ENCODE results near the gene LAMA2. TPM values are rescaled to one million over a fixed set of nuclear protein-coding genes. Genes with fewer than 3 reads are reported as not detected.

LAMA2 gene
- total and polyA plus RNA-seq, 7 experiments from 2014 or later: 0.02 to 0.59 (median 0.35) TPM; not detected in 4

DNA sequence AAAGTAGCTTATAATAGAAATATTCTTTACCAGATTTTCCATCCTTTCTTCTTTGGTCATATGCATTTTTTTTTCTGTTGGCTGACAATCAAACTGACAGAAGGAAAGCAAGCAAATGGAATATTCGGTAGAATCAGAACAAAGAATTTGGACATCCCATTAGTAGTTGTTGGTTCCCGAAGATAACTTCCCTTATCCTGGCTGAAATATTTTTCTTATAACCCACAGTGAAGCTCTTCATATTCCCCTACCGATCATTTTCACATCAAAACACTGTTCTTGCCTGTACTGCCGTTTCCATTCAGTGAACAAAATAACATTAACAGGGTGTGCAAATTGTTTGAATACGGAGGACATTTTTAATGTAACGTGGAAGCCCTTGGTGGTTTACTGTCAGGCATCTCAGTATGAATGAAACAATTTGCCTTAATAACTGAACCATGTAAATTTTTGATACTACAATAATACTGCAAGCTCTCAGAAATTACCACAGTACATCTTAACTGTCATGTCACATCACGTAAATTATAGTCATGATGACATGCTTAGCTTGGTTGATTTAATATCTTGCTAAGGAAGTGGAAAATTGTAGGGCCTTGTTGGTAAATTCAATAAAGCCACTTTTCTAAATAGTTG, 311.5 kb downstream of the LAMA2 start:
- DNase-seq (no peak), ATAC-seq (no peak)
- H3K4me3 Mint-ChIP-seq: no peak overlapping the region
- intact Hi-C loops (cut with micrococcal nuclease): no loop called here
- Histone ChIP-seq H3K9me3 (ENCODE audit: control insufficient read depth in 2 of 3, low read length in 3 of 3) (no peaks in the 10 kb centered on the region), H3K36me3 (ENCODE audit: control insufficient read depth in 2 of 3, insufficient read depth in 3 of 3, low read length in 3 of 3) (no peaks in the 10 kb centered on the region), H3K27me3 (ENCODE audit: control insufficient read depth in 2 of 2, insufficient read depth in 2 of 2, low read length in 2 of 2) (no peaks in the 10 kb centered on the region), H3K4me1 (ENCODE audit: control insufficient read depth in 2 of 2, insufficient read depth in 2 of 2, low read length in 2 of 2) (no peaks in the 10 kb centered on the region), H3K4me3 (ENCODE audit: low read length) (no peak overlapping the region), H3K27ac (ENCODE audit: low read depth, low read length) (no peak overlapping the region)
- no peaks in the 10 kb centered on the region for H3K4me1 Mint-ChIP-seq
- no peaks in the 10 kb centered on the region for H3K9me3 Mint-ChIP-seq
- ChIA-PET POLR2A (no interaction called here), CTCF (interaction anchor here (0.7 kb wide), 1 partner anchor 464 kb away, joined by 3 read pairs; no protein-coding TSS in a partner anchor)
- no peaks in the 10 kb centered on the region for H3K36me3 Mint-ChIP-seq
- peaks cover 0 to 14% (median 4%) of the 10 kb centered on the region in 5 donors for H3K27me3 Mint-ChIP-seq
- H3K27ac Mint-ChIP-seq: no peak overlapping the region

DNA sequence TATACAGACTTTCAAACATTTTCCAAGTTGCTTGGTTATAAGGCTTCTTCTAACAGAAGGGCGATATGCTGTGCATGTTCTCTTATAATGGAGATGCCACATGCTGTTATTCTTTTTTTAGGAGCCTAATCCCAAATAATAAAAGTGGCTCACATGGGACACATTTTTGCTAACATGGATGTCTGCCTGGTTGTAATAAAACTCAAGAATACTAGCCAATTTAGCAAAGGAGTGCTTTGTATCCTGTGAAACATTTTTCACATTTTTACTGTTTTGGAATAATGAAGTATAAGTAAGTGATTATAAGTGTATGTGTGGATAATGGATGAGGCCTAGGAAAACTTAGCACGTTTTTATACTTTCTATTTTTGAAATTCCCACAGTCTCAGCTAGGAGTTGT, 312.2 kb downstream of the LAMA2 start:
- no peaks in the 10 kb centered on the region for H3K36me3 Mint-ChIP-seq
- Histone ChIP-seq H3K36me3 (ENCODE audit: control insufficient read depth in 2 of 3, insufficient read depth in 3 of 3, low read length in 3 of 3) (no peaks in the 10 kb centered on the region), H3K27ac (ENCODE audit: low read depth, low read length) (no peak overlapping the region), H3K4me3 (ENCODE audit: low read length) (no peak overlapping the region), H3K4me1 (ENCODE audit: control insufficient read depth in 2 of 2, insufficient read depth in 2 of 2, low read length in 2 of 2) (no peaks in the 10 kb centered on the region), H3K9me3 (ENCODE audit: control insufficient read depth in 2 of 3, low read length in 3 of 3) (no peaks in the 10 kb centered on the region), H3K27me3 (ENCODE audit: control insufficient read depth in 2 of 2, insufficient read depth in 2 of 2, low read length in 2 of 2) (no peaks in the 10 kb centered on the region)
- CTCF ChIA-PET: no interaction called here
- H3K4me1 Mint-ChIP-seq: no peaks in the 10 kb centered on the region
- POLR2A ChIA-PET: no interaction called here
- DNase-seq (no peak), ATAC-seq (no peak)
- intact Hi-C loops (cut with micrococcal nuclease): no loop called here
- peaks cover 0 to 7% (median 4%) of the 10 kb centered on the region in 5 donors for H3K27me3 Mint-ChIP-seq
- H3K27ac Mint-ChIP-seq: no peak overlapping the region
- H3K9me3 Mint-ChIP-seq: no peaks in the 10 kb centered on the region
- no peak overlapping the region for H3K4me3 Mint-ChIP-seq

DNA sequence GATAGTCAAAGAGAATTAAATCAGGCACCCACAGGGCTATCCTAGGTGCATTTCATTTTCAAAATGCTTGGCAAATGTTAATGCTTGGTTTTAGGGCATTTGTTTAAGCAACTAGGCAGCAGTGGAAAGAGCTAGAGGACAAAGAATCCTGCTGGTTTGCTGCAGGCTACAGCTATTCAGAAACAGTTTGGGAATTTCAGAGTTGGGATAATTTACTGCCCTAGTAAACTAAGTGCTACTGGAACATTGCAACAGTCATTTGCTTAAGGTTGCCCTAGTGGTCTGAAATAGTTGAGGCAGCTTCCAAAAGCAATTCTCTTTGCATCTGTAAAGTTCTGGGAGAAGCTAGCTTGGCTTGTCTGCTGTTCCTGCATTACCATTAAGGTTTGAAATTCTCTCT, 312.7 kb downstream of the LAMA2 start:
- ATAC-seq (no peak), DNase-seq (no peak)
- no peak overlapping the region for H3K27ac ChIP-seq (ENCODE audit: low read depth, low read length)
- no peaks in the 10 kb centered on the region for H3K36me3 Mint-ChIP-seq
- no peaks in the 10 kb centered on the region for H3K9me3 ChIP-seq (ENCODE audit: control insufficient read depth in 2 of 3, low read length in 3 of 3)
- no peak overlapping the region for H3K4me3 ChIP-seq (ENCODE audit: low read length)
- no peaks in the 10 kb centered on the region for H3K4me1 Mint-ChIP-seq
- no peak overlapping the region for H3K27ac Mint-ChIP-seq
- peaks cover 0 to 6% (median 4%) of the 10 kb centered on the region in 5 donors for H3K27me3 Mint-ChIP-seq
- ChIA-PET CTCF (no interaction called here), POLR2A (no interaction called here)
- no peaks in the 10 kb centered on the region for H3K27me3 ChIP-seq (ENCODE audit: control insufficient read depth in 2 of 2, insufficient read depth in 2 of 2, low read length in 2 of 2)
- no peaks in the 10 kb centered on the region for H3K4me1 ChIP-seq (ENCODE audit: control insufficient read depth in 2 of 2, insufficient read depth in 2 of 2, low read length in 2 of 2)
- no peaks in the 10 kb centered on the region for H3K36me3 ChIP-seq (ENCODE audit: control insufficient read depth in 2 of 3, insufficient read depth in 3 of 3, low read length in 3 of 3)
- H3K9me3 Mint-ChIP-seq: no peaks in the 10 kb centered on the region
- H3K4me3 Mint-ChIP-seq: no peak overlapping the region
- intact Hi-C loops (cut with micrococcal nuclease): no loop called here

DNA sequence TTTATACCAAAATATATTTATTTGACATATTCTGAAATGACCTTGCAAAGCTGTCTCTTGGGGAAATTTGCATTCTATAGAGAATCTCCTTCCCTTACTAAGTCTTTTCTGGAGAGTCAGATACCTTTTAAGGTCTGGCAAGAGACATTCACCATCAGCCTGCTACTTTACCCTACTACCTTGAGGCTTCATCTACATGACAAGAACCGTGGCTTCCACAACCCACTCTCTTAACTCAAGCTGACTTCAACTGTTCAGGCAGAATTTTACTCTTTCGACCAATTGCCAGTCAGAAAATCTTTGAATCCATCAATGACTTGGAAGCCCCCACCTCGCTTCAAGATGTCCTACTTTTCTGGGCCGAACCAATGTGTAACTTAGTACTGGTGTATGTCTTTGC, 314.2 kb downstream of the LAMA2 start:
- H3K27me3 ChIP-seq (ENCODE audit: control insufficient read depth in 2 of 2, insufficient read depth in 2 of 2, low read length in 2 of 2): no peaks in the 10 kb centered on the region
- ChIA-PET CTCF (no interaction called here), POLR2A (no interaction called here)
- Mint-ChIP-seq H3K27me3 (peaks cover 0 to 15% (median 11%) of the 10 kb centered on the region in 5 donors), H3K27ac (no peak overlapping the region), H3K4me1 (peaks cover 0 to 2% (median 0%) of the 10 kb centered on the region in 7 donors), H3K9me3 (no peaks in the 10 kb centered on the region), H3K4me3 (no peak overlapping the region), H3K36me3 (no peaks in the 10 kb centered on the region)
- H3K36me3 ChIP-seq (ENCODE audit: control insufficient read depth in 2 of 3, insufficient read depth in 3 of 3, low read length in 3 of 3): no peaks in the 10 kb centered on the region
- no peaks in the 10 kb centered on the region for H3K9me3 ChIP-seq (ENCODE audit: control insufficient read depth in 2 of 3, low read length in 3 of 3)
- intact Hi-C loops (cut with micrococcal nuclease): no loop called here
- no peak overlapping the region for H3K4me3 ChIP-seq (ENCODE audit: low read length)
- DNase-seq (no peak), ATAC-seq (no peak)
- H3K4me1 ChIP-seq (ENCODE audit: control insufficient read depth in 2 of 2, insufficient read depth in 2 of 2, low read length in 2 of 2): no peaks in the 10 kb centered on the region
- H3K27ac ChIP-seq (ENCODE audit: low read depth, low read length): no peak overlapping the region

DNA sequence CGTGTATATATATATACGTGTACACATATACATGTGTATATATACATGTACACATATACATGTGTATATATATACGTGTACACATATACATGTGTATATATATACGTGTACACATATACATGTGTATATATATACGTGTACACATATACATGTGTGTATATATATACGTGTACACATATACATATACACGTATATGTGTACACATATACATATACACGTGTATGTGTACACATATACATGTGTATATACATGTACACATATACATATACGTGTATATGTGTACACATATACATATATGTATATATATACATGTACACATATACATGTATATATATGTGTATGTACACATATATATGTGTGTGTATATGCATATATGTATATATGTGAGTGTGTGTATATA, 317.2 kb downstream of the LAMA2 start:
- DNase-seq (no peak), ATAC-seq (no peak)
- Mint-ChIP-seq H3K4me3 (no peak overlapping the region), H3K9me3 (no peaks in the 10 kb centered on the region), H3K4me1 (peaks cover 0 to 2% (median 0%) of the 10 kb centered on the region in 7 donors), H3K27me3 (peaks cover 0 to 21% (median 18%) of the 10 kb centered on the region in 5 donors), H3K27ac (no peak overlapping the region), H3K36me3 (no peaks in the 10 kb centered on the region)
- intact Hi-C loops (cut with micrococcal nuclease): no loop called here
- Histone ChIP-seq H3K4me3 (ENCODE audit: low read length) (no peak overlapping the region), H3K27me3 (ENCODE audit: control insufficient read depth in 2 of 2, insufficient read depth in 2 of 2, low read length in 2 of 2) (no peaks in the 10 kb centered on the region), H3K9me3 (ENCODE audit: control insufficient read depth in 2 of 3, low read length in 3 of 3) (no peaks in the 10 kb centered on the region), H3K27ac (ENCODE audit: low read depth, low read length) (no peak overlapping the region), H3K36me3 (ENCODE audit: control insufficient read depth in 2 of 3, insufficient read depth in 3 of 3, low read length in 3 of 3) (no peaks in the 10 kb centered on the region), H3K4me1 (ENCODE audit: control insufficient read depth in 2 of 2, insufficient read depth in 2 of 2, low read length in 2 of 2) (no peaks in the 10 kb centered on the region)
- CTCF ChIA-PET: no interaction called here
- POLR2A ChIA-PET: no interaction called here

DNA sequence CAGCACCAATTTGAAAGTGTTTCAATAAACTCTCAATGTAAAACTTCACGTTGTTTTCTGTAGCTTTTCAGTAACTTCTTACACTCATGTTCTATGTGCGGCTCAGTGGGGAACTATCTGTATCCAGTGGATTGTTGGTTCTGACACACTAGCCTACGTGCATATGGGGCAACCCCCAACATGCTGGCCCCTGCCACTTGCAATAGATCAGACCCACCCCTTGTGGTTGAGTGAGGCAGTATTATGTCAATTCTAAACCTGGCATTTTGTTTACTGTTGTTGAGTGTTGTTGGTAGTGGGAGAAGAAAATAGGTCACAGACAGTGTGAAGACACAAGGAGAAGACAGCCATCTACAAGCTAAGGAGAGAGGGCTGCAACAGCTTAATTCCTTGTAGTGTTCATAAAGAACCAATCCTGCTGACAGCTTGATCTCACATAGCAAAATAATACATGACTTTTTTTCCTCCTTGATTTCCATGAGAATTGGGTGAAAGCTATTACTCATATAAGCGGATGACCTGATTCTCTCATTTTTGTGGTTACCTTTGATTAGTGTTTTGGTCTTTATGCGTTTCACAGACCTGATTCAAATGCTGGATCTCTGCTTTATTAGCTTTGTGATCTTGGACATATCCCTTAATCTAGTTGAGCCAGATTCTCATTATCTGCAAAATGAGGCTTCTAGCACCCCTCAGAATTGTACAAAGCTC, 320.4 kb downstream of the LAMA2 start:
- Histone ChIP-seq H3K36me3 (ENCODE audit: control insufficient read depth in 2 of 3, insufficient read depth in 3 of 3, low read length in 3 of 3) (no peaks in the 10 kb centered on the region), H3K9me3 (ENCODE audit: control insufficient read depth in 2 of 3, low read length in 3 of 3) (no peaks in the 10 kb centered on the region), H3K27me3 (ENCODE audit: control insufficient read depth in 2 of 2, insufficient read depth in 2 of 2, low read length in 2 of 2) (no peaks in the 10 kb centered on the region), H3K4me3 (ENCODE audit: low read length) (no peak overlapping the region), H3K27ac (ENCODE audit: low read depth, low read length) (no peak overlapping the region), H3K4me1 (ENCODE audit: control insufficient read depth in 2 of 2, insufficient read depth in 2 of 2, low read length in 2 of 2) (no peaks in the 10 kb centered on the region)
- no peaks in the 10 kb centered on the region for H3K9me3 Mint-ChIP-seq
- no peak for ATAC-seq
- H3K36me3 Mint-ChIP-seq: no peaks in the 10 kb centered on the region
- peaks cover 2 to 21% (median 17%) of the 10 kb centered on the region in 5 donors for H3K27me3 Mint-ChIP-seq
- no peak overlapping the region for H3K4me3 Mint-ChIP-seq
- H3K4me1 Mint-ChIP-seq: peaks cover 0 to 2% (median 0%) of the 10 kb centered on the region in 7 donors
- ChIA-PET CTCF (interaction anchor here (0.6 kb wide), 1 partner anchor 19 kb away, joined by 9 read pairs; no protein-coding TSS in a partner anchor), POLR2A (interaction anchor here (0.6 kb wide), 1 partner anchor 830 kb away, joined by 3 read pairs; no protein-coding TSS in a partner anchor)
- no peak overlapping the region for H3K27ac Mint-ChIP-seq
- intact Hi-C loops (cut with micrococcal nuclease): no loop called here
- no peak for DNase-seq

DNA sequence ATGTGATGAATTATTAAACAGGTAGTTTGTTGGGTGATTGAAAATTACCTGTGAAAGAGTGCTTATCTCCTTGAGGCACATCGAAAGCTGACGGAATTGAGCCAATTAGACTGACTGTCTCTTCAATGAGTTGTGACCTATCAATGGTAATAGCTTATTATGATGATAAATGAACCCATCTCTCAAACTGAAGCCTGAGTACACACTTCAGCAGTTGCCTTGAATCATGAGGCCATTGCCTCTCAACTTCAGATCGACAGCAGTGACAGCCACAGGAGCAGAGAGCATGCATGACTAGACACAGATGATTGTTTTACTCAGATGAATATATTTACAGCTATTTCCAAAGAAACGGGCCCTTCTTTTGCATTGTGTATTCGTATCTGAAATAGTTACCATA, 323.9 kb downstream of the LAMA2 start:
- ChIA-PET CTCF (no interaction called here), POLR2A (no interaction called here)
- no peaks in the 10 kb centered on the region for H3K36me3 Mint-ChIP-seq
- no peak overlapping the region for H3K27ac Mint-ChIP-seq
- H3K4me3 Mint-ChIP-seq: no peak overlapping the region
- H3K9me3 ChIP-seq (ENCODE audit: control insufficient read depth in 2 of 3, low read length in 3 of 3): no peaks in the 10 kb centered on the region
- no peaks in the 10 kb centered on the region for H3K36me3 ChIP-seq (ENCODE audit: control insufficient read depth in 2 of 3, insufficient read depth in 3 of 3, low read length in 3 of 3)
- no peak for DNase-seq
- no peak overlapping the region for H3K27ac ChIP-seq (ENCODE audit: low read depth, low read length)
- no peaks in the 10 kb centered on the region for H3K27me3 ChIP-seq (ENCODE audit: control insufficient read depth in 2 of 2, insufficient read depth in 2 of 2, low read length in 2 of 2)
- no peak overlapping the region for H3K4me3 ChIP-seq (ENCODE audit: low read length)
- intact Hi-C loops (cut with micrococcal nuclease): no loop called here
- no peak for ATAC-seq
- H3K4me1 Mint-ChIP-seq: no peaks in the 10 kb centered on the region
- no peaks in the 10 kb centered on the region for H3K4me1 ChIP-seq (ENCODE audit: control insufficient read depth in 2 of 2, insufficient read depth in 2 of 2, low read length in 2 of 2)
- peaks cover 3 to 13% (median 9%) of the 10 kb centered on the region in 5 donors for H3K27me3 Mint-ChIP-seq
- H3K9me3 Mint-ChIP-seq: no peaks in the 10 kb centered on the region
